ENCODE results near the gene UBASH3B.

Gene UBASH3B

DNA sequence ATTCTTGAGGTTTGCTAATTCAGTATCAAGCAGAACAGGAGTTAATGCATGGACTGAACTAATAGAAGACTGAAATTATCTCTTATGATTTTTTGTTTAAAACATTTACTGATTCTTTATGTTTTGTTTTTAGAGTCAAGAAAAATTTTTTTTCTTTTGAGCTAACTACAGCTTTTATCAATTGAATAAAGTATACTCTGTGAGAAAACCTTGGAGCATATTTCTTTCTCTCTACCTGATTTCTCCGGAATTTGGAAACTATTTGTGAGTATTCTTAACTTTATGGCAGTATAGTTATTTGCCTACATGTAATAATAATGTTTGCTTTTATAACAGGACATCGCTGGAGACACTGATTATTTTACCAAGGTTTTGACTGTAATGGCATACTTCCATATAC lies 164.6 kb downstream of the UBASH3B start:
- Histone ChIP-seq H3K4me3 (replicated peaks; ENCODE audit: insufficient read depth, low read length) (no peak overlapping the region), H3K27ac (replicated peaks) (no peak overlapping the region), H3K27me3 (ENCODE audit: insufficient read depth, poor library complexity, severe bottlenecking) (no peaks in the 10 kb centered on the region)
- no peak for TF ChIP-seq SPI1 (IDR thresholded peaks at IDR 0.05; ENCODE audit: borderline replicate concordance, low read depth)
- TF ChIP-seq, protein P1, sequence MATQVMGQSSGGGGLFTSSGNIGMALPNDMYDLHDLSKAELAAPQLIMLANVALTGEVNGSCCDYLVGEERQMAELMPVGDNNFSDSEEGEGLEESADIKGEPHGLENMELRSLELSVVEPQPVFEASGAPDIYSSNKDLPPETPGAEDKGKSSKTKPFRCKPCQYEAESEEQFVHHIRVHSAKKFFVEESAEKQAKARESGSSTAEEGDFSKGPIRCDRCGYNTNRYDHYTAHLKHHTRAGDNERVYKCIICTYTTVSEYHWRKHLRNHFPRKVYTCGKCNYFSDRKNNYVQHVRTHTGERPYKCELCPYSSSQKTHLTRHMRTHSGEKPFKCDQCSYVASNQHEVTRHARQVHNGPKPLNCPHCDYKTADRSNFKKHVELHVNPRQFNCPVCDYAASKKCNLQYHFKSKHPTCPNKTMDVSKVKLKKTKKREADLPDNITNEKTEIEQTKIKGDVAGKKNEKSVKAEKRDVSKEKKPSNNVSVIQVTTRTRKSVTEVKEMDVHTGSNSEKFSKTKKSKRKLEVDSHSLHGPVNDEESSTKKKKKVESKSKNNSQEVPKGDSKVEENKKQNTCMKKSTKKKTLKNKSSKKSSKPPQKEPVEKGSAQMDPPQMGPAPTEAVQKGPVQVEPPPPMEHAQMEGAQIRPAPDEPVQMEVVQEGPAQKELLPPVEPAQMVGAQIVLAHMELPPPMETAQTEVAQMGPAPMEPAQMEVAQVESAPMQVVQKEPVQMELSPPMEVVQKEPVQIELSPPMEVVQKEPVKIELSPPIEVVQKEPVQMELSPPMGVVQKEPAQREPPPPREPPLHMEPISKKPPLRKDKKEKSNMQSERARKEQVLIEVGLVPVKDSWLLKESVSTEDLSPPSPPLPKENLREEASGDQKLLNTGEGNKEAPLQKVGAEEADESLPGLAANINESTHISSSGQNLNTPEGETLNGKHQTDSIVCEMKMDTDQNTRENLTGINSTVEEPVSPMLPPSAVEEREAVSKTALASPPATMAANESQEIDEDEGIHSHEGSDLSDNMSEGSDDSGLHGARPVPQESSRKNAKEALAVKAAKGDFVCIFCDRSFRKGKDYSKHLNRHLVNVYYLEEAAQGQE (IDR thresholded peaks at IDR 0.05; ENCODE audit: insufficient replicate concordance, low read depth): no peak
- no peak for TF ChIP-seq POLR2AphosphoS5 (IDR thresholded peaks at IDR 0.05; ENCODE audit: low read depth)
- TF ChIP-seq, protein P2, sequence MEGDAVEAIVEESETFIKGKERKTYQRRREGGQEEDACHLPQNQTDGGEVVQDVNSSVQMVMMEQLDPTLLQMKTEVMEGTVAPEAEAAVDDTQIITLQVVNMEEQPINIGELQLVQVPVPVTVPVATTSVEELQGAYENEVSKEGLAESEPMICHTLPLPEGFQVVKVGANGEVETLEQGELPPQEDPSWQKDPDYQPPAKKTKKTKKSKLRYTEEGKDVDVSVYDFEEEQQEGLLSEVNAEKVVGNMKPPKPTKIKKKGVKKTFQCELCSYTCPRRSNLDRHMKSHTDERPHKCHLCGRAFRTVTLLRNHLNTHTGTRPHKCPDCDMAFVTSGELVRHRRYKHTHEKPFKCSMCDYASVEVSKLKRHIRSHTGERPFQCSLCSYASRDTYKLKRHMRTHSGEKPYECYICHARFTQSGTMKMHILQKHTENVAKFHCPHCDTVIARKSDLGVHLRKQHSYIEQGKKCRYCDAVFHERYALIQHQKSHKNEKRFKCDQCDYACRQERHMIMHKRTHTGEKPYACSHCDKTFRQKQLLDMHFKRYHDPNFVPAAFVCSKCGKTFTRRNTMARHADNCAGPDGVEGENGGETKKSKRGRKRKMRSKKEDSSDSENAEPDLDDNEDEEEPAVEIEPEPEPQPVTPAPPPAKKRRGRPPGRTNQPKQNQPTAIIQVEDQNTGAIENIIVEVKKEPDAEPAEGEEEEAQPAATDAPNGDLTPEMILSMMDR (IDR thresholded peaks at IDR 0.05; ENCODE audit: insufficient read depth, low read length): no peak
- no peak for TF ChIP-seq GABPA (IDR thresholded peaks at IDR 0.05; ENCODE audit: low read depth)
- no peak for DNase-seq (ENCODE audit: low read depth in 1 of 2, low spot score in 1 of 2)

DNA sequence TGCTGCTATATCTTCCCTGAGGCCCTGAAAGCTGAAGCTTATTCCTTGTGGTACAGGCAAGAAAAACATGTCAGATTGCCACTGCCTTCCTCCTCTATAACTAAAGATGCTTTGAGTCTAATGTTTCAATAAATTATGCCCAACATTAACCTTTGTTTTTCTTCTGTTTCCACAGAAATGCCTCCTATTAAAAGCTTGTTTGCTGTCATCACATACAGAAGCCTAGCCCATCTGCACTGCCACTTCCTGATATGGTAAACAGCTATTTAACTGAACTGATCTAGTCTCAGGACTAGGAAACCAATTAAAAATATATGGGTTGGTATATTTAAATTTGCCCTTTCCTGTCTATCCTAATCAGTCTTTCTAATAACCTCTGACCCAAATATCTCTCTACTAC lies 165.6 kb downstream of the UBASH3B start:
- no peak for TF ChIP-seq SPI1 (IDR thresholded peaks at IDR 0.05; ENCODE audit: borderline replicate concordance, low read depth)
- TF ChIP-seq POLR2AphosphoS5 (IDR thresholded peaks at IDR 0.05; ENCODE audit: low read depth): no peak
- TF ChIP-seq, protein P1 (IDR thresholded peaks at IDR 0.05; ENCODE audit: insufficient replicate concordance, low read depth): no peak
- TF ChIP-seq, protein P2 (IDR thresholded peaks at IDR 0.05; ENCODE audit: insufficient read depth, low read length): no peak
- no peak for TF ChIP-seq GABPA (IDR thresholded peaks at IDR 0.05; ENCODE audit: low read depth)

DNA sequence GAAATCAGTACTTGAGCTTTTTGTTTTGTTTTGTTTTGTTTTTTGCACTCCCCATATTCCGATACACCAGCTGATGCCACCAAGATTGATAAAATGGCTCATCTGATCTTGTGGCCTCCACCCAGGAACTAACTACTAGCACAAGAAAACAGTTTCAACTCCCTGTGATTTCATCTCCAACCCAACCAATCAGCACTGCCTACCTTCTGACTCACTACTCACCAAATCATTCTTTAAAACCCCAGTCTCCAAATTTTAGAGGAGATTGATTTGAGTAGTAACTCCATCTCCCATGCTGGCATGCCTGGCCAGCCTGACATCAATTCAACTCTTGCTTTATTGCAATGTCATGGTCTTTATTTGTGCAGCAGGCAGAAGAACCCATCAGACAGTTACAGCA lies 166.7 kb downstream of the UBASH3B start:
- TF ChIP-seq, protein P1 (IDR thresholded peaks at IDR 0.05; ENCODE audit: insufficient replicate concordance, low read depth): no peak
- TF ChIP-seq GABPA (IDR thresholded peaks at IDR 0.05; ENCODE audit: low read depth): no peak
- TF ChIP-seq, protein P2 (IDR thresholded peaks at IDR 0.05; ENCODE audit: insufficient read depth, low read length): no peak
- no peak for TF ChIP-seq SPI1 (IDR thresholded peaks at IDR 0.05; ENCODE audit: borderline replicate concordance, low read depth)
- no peak for TF ChIP-seq POLR2AphosphoS5 (IDR thresholded peaks at IDR 0.05; ENCODE audit: low read depth)
- H3K27me3 ChIP-seq (ENCODE audit: insufficient read depth, poor library complexity, severe bottlenecking): no peaks in the 10 kb centered on the region
- H3K27ac ChIP-seq (replicated peaks): no peak overlapping the region
- H3K4me3 ChIP-seq (replicated peaks; ENCODE audit: insufficient read depth, low read length): no peak overlapping the region
- DNase-seq (ENCODE audit: low read depth in 1 of 2, low spot score in 1 of 2): no peak

More for the DNA sequence above, 165.6 kb downstream of the UBASH3B start:
- no peak for DNase-seq (ENCODE audit: low read depth in 1 of 2, low spot score in 1 of 2)
- no peak overlapping the region for H3K27ac ChIP-seq (replicated peaks)
- H3K27me3 ChIP-seq (ENCODE audit: insufficient read depth, poor library complexity, severe bottlenecking): no peaks in the 10 kb centered on the region
- no peak overlapping the region for H3K4me3 ChIP-seq (replicated peaks; ENCODE audit: insufficient read depth, low read length)

Data from HL-60 (cell line).